AML-193 (cell line): ENCODE measurements around the gene MRPL24.

Experiments
- DNase-seq, 2 experiments: peaks; one replicate each; lab custom pipeline; 2025; lab: John Stamatoyannopoulos, UW

The MRPL24 gene

DNA sequence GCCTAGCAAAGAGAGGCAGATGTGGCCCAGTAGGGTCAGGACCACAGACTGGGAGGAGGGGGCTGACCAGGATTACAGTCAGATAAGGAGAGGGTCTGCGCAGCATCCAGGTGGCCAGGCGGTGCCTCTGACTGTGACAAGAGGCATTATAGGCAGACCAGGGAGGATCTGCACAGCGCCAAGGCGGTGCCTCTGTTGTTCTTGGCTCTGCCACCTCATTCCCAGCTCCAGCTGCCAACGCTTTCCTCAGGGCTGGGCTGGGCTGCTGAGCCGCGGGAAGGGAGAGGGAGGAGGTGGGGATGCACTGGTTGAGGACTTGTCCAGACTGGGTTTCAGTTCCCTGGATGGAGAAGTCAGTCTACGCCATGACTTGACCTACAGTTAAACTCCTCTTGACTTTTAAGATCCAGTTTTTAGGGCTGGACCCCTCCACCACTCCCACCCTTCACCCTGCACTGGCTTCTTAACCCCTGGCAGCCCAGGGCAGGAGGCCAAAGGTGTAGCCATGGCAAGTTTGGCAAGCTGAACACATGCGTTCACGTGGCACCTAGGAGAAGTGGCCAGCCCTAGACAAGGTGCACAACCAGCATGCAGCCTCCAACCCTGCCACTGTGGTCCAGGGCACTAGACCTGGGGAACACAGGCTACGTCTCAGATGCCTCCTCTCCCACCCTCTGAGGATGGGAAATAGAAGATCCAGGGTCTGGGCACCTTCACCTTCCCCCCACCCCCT, 31.0 kb downstream of the MRPL24 start:
- no peak for DNase-seq

DNA sequence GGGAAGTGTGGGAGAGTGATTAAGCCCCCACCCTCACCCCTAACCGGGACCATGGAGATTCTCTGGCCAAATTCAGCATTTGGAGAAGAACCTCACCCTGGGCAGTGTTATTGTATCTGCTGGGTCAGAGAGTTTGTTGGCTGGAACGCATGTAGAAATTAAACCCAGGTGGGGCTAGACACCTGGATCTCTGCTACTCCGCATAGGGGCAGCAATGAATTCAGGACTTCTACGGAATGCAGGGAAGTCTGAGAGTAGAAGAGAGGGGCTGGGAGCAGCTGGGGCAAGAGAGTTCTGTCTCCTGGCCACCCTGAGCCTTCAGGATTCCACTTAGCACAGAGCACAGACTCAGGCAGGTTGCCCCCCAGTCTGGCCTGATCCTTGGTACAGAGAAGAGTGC, 31.9 kb downstream of the MRPL24 start:
- DNase-seq: no peak

DNA sequence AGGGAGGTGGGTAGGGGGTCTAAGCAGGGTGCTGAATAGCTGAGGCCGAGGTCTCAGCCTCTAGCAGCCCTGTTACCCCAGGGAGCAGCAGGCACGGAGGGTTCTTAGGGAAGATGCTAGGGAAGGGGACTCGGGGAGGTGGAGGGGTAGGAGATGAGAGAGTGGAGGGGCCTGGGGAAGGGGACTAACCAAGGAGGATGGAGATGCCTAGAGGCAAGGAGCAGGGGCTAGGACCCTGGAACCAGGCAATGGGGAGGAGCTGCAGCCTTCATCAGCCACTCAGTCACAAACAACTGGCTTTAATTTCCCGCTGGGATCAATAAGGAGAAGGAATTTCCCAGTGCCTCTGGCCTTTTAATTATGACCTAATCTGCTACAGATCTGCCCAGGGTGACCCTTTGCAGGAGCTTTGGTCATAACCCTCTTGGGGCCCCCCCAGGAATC, 32.6 kb downstream of the MRPL24 start:
- DNase-seq: no peak

DNA sequence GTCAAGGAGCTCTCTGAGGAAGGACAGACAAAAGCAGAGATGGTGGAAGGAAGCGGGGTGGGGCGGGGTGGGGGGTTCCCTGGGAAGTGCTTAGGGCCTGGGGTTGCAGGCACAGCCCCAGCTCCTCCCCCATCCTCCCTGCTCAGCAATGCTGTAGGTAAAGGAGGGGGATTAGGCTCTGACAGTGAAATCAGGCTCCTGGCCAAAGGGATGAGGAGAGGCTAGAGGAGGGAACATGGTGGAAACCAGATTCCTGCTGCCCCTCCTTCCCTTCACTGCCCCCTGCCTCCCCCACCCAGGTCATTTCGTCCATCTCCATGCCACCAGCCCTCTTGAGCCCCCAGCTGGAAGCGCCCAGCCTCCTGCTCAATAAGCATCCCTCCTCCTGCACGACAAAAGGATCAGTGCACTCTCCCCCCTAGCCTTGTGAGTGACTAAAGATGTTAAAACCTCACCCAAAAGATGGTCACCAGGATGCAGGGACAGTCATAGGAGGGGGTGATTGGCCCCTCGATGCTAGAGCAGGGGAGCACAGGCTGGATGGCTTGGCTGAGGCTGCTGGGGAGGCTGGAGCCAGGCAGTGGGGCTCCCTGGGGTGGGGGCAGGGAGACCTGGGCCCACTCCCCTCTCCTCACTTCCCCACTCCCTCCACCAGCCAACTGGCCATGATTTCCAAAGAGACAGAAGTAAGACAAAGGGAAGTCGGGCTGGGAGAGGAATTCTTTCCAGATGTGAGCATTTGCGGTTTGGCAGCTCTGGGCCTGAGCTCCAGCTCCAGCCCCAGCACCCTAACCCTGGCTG, 33.3 kb downstream of the MRPL24 start:
- DNase-seq: no peak

DNA sequence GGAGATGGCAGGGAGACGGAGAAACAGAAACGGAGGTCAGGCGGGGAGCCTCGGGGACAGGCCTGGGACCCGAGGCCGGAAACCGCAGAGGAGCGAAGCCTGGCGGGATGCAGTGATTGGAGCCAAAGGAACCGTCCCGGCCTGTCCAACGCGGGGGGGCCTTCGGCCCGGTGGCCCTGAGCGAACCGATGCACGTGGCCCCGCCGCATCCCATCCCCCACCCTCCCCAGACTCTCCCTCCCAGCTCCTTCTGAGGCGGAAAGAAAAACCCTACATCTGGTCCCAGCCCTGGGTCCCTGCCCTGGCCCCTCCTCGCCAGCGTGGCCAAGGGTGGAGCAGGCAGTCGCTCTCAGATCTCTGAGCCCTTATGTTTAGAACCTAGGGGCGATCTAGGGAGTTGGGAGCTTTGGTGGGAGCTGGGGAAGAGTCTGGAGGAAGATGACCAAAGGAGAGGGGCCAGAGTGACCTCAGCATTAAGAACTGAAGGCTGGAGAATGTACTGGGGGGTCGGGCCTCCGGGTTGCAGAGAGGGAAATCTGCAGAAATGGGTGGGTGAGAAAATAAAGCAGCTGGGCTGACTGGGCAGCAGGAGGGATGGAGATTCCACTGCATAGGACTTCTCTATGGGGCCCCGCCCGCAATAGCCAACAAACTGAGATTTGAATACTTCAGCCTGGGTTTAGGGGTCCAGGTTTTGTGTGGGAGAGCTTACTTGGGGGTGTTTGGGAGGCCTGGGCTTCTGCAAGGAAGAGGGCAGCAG, 34.1 kb downstream of the MRPL24 start:
- no peak for DNase-seq

DNA sequence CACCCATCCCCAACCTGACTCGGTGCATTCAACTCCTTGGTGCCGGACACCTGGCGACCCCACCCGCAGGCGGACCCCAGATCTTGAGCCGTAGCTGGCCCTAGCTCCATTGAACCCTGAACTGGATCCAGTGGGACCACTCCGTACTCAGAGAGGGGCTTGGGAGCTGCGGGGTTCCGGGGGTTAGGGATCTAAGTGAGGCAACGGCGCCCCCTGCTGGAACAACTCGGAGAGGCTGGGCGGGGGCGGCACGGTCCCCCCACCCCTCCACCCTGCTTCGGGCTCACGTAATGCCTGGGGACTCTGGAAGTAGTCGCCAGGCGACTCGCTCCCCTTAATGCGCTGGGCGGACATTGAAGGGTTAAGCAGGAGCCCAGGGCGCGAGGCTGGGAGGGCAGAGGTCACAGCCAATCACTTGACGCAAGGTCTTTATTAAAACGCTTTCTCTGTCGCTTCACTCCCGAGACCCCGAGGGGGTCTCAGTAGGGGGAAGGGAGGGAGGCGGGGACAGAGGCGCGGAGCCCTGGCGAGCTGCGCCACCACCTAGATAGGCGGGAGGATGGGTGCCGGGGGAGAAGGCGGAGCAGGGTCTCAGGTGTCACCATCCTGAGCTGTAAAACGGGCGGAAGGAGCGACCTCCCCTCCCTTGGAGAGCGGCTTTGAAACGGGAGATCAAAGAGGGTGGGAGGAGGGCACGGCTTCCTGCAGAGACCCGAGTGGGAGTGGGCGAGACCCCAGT, 34.8 kb downstream of the MRPL24 start:
- peak; percentile 15 to 17 for DNase-seq

DNA sequence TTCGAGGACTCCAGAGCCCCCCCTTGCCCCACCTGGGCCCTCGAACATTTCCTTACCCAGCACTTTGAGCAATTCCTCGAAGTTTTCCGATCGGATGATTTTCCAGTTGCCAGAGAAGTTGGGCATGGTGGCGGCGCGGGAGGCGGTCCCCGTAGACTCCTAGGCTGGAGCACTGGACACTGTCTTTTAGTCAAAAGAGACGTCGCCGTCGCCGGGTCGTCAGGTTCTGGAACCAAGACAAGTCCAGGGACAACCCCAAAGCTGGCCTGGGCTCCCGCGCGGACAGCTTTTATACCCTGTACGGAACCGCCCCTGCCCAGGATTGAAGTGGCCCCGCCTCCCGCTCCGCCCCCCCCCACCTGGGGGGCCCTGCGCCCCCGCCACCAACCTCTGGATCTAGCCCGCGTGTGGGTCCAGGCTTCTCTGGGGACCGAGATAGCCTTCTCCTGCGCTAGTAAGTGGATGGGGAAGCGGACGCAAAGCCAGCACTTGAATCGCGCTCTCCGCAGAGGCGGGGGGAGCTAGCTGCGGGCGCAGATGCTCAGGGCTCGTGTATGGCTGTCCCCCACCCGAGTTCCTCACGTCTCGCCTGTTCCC, 35.5 kb downstream of the MRPL24 start, which contains the start of gene CRABP2:
CRABP2 (minus strand) TSS at position 263 of the 597 bp plus-strand sequence; CDS start at position 126, 137 bp downstream.
- no peak for DNase-seq

DNA sequence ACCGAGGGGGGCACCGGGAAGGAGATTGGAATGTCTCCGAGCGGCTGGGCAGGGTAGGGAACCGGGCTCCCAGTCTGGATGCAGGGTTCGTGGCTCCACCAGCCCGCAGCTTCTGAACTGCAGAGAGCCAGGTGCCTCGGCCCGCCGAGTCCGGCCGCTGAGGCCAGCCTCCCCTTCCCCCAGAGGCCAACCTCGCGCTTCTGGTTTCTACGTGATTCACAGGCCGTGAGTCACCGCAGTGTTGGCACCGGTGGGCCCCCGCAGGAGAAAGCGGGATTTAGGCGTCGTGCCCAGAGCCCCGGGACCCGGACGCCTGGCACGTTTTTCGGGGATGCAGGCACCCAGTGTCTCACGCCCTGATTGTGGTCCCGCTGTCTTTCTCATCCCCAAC, 36.0 kb downstream of the MRPL24 start:
- no peak for DNase-seq

DNA sequence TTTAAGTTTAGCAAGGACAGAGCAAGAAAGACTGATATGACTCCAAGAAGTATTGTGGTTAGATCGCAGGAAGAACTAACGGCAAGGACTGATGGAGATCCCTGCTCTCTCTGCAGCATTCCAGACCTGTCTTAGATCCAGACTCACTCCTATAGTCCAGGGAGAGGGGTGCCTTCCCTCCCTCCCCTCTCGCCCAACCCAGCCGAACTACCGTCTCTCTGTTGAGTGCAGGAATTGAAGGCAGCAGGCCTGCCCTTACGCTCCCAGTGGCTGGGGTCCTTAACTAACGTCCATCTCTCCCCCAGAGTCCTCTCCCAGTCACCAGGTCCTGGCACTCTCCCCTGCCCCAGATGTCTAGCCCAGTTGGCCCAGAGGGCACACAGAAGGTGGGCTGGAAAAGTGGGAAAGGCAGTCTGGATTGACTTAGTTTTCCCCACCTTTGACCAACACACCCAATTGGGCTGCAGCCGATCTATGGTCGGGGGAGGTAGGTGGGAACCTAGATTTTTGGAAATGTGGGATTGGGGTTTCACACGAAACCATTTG, 36.6 kb downstream of the MRPL24 start:
- no peak for DNase-seq

DNA sequence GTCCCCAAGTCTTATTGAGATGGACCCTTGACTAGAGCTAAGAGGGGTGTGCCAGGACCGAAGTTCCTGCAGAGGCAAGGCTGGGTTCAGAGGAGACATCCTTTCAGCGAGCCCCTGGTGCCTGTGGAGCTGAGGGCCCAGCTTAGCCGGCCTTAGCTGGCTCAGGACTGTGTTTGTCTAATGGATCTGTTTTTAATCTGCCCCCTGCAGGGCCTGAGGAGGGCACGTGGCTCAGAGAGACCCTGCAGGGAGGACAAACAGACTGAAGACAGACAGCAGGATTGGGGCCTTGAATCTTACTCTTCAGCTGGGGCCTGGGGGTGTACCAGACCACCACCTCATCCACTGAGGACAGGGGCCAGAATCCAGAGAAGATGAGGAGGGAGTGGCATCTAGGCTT, 37.1 kb downstream of the MRPL24 start:
- no peak for DNase-seq

DNA sequence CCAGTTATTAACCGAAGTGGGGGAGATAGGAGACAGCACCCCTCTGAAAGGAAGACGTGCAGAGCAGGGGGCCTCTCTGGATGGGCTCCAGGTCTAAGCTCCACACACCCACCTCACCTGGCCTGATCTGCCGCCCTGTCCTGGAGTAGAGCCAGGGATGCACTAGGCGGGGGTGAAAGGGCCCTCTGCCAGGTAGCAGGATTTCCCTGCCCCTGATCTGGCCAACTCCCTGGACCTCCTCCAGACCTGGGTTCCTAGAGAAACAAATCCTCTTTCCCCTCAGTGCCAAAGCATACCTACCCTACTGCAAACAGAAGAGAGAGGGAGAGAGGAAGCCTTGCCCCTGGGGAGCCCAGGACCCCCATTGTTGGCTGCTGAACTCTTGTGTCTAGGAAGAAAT, 37.6 kb downstream of the MRPL24 start:
- no peak for DNase-seq

DNA sequence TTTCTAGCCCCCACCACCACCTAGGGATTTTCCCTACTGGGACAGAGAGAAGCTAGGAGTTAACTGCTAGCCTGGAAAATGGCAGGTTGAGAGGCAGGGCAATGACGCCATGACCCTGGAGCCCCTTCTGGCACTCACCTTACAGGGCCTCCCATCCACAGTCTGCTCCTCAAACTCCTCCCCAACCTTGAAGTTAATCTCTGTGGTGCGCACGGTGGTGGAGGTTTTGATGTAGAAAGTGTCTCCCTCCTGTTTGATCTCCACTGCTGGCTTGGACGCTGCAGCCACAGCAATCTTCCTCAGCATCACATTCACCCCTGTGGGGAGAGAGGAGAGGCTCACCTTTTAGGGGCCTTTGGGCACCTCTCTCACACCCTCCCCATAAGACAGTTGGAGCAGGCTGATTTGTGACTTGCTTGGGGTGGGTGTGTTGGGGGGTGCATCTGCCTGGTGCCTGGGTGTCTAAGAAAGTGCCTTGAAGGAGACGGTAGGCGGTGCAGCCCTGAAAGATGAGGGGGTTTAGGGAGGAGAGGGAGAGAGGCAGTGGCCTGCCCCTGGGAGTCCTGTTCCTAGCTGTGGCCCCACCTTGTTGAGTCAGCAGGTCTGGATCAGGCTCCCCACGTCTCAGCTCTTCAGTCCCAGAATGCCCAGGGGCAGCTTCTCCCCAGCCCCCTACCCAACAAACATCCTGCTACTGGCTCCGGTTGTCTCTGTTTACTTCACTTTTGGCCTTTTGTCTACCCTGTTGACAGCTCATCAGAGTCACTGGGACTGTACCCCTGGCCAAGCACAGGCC, 40.0 kb downstream of the MRPL24 start:
- DNase-seq: no peak

DNA sequence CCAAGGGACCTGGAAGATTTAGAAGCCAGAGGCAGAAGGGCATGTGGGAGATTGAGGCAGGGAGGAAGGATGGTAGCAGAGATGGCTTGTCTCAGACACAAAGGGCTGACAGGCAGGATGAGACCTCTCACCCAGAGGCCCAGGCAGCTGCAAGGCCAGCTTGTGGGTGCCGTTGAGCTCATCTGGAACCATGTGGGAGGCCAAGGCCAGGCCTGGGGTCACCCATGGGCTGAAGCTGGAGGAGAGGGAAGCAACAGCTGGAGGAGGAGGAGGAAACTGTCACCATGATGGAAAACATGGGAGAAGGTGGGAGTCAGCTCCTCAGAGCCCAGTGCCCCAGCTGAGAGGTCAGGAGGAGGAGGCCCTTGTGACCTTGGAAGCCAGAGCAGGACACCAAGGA, 41.9 kb downstream of the MRPL24 start:
- no peak for DNase-seq

DNA sequence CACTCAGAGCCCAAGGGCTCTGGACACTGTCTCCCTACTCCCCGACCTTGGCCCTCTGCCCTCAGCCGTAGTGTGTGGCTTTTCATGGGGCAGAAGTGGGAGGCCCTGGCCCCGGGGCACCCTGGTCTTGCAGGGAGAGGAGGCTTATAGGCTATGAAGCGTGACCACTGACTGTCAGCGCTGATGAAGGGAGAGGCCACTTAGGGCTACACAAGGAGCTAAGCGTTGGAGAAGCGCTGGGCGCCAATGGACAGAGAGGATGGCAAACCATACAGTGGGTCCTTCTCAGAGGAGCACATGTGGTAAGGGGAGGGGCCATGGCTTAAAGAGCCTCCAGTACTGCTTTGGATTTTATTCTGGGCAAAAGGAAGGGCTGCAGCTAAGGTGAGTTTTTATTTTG, 43.4 kb downstream of the MRPL24 start:
- no peak for DNase-seq

DNA sequence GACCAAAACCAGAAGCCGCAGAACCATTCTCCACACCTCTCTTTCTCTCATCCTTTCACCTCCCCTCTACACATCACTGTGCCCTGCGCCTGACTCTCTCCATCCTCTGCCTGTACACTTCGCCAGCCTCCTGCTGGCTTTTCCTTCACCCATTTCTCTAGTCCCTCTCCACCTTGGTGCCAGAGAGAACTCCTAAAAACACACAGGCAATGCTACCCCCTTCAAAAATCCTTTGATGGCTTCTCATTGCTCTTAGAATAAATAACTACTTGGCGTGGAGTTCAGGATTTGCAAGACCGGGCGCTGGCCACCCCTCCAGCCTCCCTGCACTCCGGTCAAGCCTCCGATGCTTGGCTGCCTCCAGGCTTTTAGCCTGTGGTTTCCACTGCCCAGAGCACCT, 44.1 kb downstream of the MRPL24 start:
- DNase-seq: no peak

DNA sequence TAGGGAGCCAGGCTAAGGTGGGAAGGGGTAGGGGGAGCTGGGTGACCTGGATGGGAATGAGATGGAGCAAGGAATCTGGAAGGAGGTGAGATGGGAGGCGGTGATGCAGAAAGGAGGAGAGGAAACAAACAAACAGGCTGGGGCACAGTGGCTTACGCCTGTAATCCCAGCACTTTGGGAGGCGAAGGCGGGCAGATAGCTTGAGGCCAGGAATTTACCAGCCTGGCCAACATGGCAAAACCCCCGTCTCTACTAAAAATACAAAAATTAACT, 46.3 kb downstream of the MRPL24 start:
- DNase-seq: no peak

DNA sequence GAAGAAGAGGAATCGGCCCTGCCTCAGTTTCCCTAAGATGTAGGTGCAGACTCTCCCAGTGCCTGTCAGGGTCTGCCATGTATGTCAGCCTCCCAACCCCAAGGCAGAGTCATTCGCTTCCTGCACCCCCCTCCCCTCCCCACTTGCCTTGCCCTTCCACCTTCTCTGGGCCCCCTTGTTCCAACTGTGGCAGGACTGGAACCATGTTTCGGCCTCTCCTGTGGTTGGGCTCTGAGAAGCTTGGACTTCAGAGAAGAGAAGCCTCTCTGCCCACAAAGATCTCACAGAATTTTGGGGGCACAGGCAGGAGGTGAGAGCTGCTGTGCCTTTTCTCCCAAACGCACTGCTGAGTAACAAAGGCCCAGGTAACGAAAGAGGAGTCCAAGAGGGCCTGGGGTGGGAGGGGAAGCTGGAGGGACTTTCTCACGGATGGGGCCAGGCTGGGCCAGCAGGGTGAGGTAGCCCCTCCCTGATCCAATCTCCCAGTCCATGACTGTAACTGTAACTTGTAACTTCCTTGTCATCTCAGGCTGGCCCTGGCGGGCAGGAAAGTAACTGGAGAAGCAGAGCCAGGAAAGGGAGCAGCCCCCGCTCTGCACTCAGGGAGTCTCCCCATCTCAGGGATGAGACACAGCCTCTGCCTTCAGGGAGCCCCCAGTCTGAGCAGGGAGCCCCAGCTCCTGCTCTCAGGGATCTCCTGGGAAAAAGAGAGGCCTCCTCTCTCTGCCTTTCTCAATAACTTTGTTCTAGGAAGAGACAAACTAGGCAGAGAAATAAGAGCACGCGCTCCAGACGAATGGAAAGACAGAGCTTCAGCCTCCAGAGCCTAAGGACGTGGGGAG, 46.8 kb downstream of the MRPL24 start:
- DNase-seq: no peak

DNA sequence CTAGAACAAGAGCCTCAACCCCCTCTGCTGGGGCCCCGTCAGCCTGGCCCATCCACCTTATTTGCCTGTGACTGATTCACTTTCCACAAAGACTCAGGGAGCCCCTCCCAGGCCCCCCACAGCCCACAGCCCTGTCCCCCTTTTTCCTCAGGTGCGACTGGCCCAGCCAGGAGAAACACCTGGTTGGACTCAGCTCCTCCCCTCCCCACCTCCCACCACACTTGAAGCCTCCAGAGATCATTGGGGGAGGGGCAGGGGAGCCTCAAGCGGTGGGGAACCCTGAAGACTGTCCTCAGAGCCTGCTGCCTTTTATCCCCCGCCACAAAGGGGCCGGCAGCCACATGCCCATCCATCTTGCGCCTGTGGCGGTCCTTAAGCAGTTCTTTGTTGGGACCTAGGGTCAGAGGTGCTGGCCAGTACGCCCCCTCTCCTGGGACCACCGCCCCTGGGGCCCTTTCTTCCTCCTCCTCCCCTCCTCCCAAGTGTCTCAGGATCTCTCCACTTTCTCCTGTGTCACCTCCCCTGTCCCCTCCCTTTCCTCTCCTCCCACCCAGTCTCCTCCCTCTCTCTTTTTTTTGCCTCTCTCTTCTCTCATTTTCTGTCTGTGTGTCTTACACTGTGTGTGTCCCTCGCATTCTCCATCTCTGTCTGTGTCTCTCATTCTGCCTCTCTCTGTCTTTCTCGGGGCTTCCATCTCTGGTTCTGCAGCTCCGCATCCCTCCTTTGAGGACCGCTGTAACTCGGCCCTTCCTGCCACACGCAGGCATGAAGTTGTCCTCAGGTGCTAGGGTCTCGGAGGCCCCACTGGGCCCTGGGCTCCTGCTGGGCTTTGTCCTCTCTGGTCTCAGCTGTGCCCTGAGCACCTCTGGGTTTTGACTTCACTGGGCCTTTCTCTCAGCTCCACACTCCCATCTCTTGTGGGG, 47.7 kb downstream of the MRPL24 start:
- no peak for DNase-seq
